CD4-positive, alpha-beta T cell (primary cell): Measurements from ENCODE around the gene VRK1. TPM values are rescaled to one million over a fixed set of nuclear protein-coding genes. Genes with fewer than 3 reads are reported as not detected.

Source experiments
- ATAC-seq: fragments of 200-7000 bp; cut with Tn5 transposase; one replicate; pipeline ENCODE4 v1.10.0; 2022; ENCODE audit warnings: mild to moderate bottlenecking; ENCODE audit not compliant: poor library complexity
- CTCF ChIA-PET: fragments of 350-600 bp; sonication (Branson Sonifier 250); formaldehyde crosslinking; loops from one replicate; lab custom pipeline; 2021; ENCODE audit warnings: antibody characterized with exemption, inconsistent platforms; lab: Charles Lee
- POLR2A ChIA-PET: fragments of 350-600 bp; sonication (Branson Sonifier 250); formaldehyde crosslinking; loops from one replicate; lab custom pipeline; 2021; ENCODE audit warnings: antibody characterized with exemption, inconsistent platforms; lab: Charles Lee
- DNase-seq, 14 experiments: peaks; one replicate each; pipeline ENCODE4 v3.0.0-alpha.2; 2013 to 2020; ENCODE audit warnings: mixed read lengths in 2 of 14
- H3K27ac ChIP-seq, 2 donors: one replicate each; pipeline versions ENCODE4 v1.5.1 to v1.7.0; 2013; ENCODE audit warnings: low read length in 2 of 2, low read depth in 1 of 2, mild to moderate bottlenecking in 1 of 2
- H3K27me3 ChIP-seq, 2 experiments: 1 replicate in 1 of 2; 2 replicates in 1 of 2; pipeline versions ENCODE4 v1.6.1 to v1.7.0; 2013; ENCODE audit warnings: low read length in 2 of 2, control low read depth in 1 of 2, mild to moderate bottlenecking in 1 of 2, moderate library complexity in 1 of 2; ENCODE audit not compliant: insufficient read depth in 2 of 2, control insufficient read depth in 1 of 2
- H3K36me3 ChIP-seq: one replicate; pipeline ENCODE4 v1.6.1; 2013; ENCODE audit warnings: low read length, control low read depth; ENCODE audit not compliant: insufficient read depth
- H3K4me1 ChIP-seq: one replicate; pipeline ENCODE4 v1.6.1; 2013; ENCODE audit warnings: low read length, control low read depth; ENCODE audit not compliant: insufficient read depth
- H3K4me3 ChIP-seq: one replicate; pipeline ENCODE4 v1.5.1; 2013; ENCODE audit warnings: mild to moderate bottlenecking, low read length, moderate library complexity
- H3K9me3 ChIP-seq, 2 experiments: 1 replicate in 1 of 2; 2 replicates in 1 of 2; pipeline versions ENCODE4 v1.6.1 to v1.7.0; 2013; ENCODE audit warnings: low read length in 2 of 2, mild to moderate bottlenecking in 2 of 2, control low read depth in 1 of 2, moderate library complexity in 1 of 2; ENCODE audit not compliant: control insufficient read depth in 1 of 2, insufficient read depth in 1 of 2
- H3K27ac Mint-ChIP-seq: one replicate; pipeline ENCODE4 v1.8.0; 2020; ENCODE audit warnings: mixed read lengths
- H3K27me3 Mint-ChIP-seq: one replicate; pipeline ENCODE4 v1.8.0; 2021; ENCODE audit warnings: mixed read lengths
- H3K36me3 Mint-ChIP-seq: one replicate; pipeline ENCODE4 v1.8.0; 2021; ENCODE audit warnings: low read depth, mixed read lengths
- H3K4me1 Mint-ChIP-seq: one replicate; pipeline ENCODE4 v1.8.0; 2021; ENCODE audit warnings: low read depth, mixed read lengths
- H3K4me3 Mint-ChIP-seq: one replicate; pipeline ENCODE4 v1.8.0; 2020; ENCODE audit warnings: mild to moderate bottlenecking, mixed read lengths
- H3K9me3 Mint-ChIP-seq: one replicate; pipeline ENCODE4 v1.8.0; 2020; ENCODE audit warnings: mixed read lengths
- intact Hi-C, 2 experiments: fragments of 100-400 bp; cut with DNase I in 1 of 2; cut with micrococcal nuclease in 1 of 2; formaldehyde crosslinking; loops; one replicate each; pipeline versions ENCODE4 v1.15.1 to v1.9.0; 2023 to 2025; cut with DNase I, micrococcal nuclease
- polyA plus RNA-seq, 2 donors: library from polyadenylated mRNA; unstranded; fragments of 120-200 nt; gene quantifications; one replicate each; pipeline ENCODE4 v1.2.1, GENCODE V29; 2013
- total RNA-seq, 174 experiments: library from RNA in 2 of 174; stranded (reverse) in 2 of 174; gene quantifications; one replicate each; pipeline ENCODE4 v1.2.3 and lab custom pipeline; 2021 to 2026
- TF ChIP-seq, protein P1 (sequence below): fragments of 200-600 bp; IDR thresholded peaks from one replicate; pipeline ENCODE4 v1.8.0; 2022; ENCODE audit warnings: antibody characterized with exemption, mild to moderate bottlenecking

Gene VRK1
- total RNA-seq (10 to 100 TPM; 36.7 to 41.0 TPM), total RNA-seq (lab: John Stamatoyannopoulos, UW) (38.7 to 180 (median 67.7) reads per million in 172 experiments)
- 21.3 TPM for polyA plus RNA-seq (2013, experiment 1 of 2)
- 22.0 TPM for polyA plus RNA-seq (2013, experiment 2 of 2)

GRCh38 chr14:96796851-96797581, at the start of gene VRK1:
Gene VRK1 (plus strand): TSS chr14:96797382. CDS start chr14:96833472, 36,090 bp downstream.
- Histone ChIP-seq H3K9me3 (no peaks in the 10 kb centered on the region), H3K27me3 (no peaks in the 10 kb centered on the region), H3K4me3 (peak within 1 kb of the TSS; percentile 65), H3K27ac (peak within 1 kb of the TSS in 1 of 2 donors; percentile 70), H3K4me1 (peaks cover 9% of the 10 kb centered on the region), H3K36me3 (no peaks in the 10 kb centered on the region)
- DNase-seq (peak; percentile 89 to 97 (median 95)), ATAC-seq (peak; percentile 97)
- CTCF ChIA-PET = interaction anchor here (1.5 kb wide), 1 partner anchor 55 kb away, joined by 3 read pairs; no protein-coding TSS in a partner anchor
- intact Hi-C loops = loop anchor here (1.0 to 10.0 kb wide), 4 partner anchors 34 to 1642 kb away; partner anchors contain the start of genes ATG2B (in 1 of the 2), DICER1 (in 1 of the 2) and GSKIP (in 1 of the 2)
- H3K4me3 Mint-ChIP-seq = peak within 1 kb of the TSS; percentile 89
- TF ChIP-seq, protein P1, sequence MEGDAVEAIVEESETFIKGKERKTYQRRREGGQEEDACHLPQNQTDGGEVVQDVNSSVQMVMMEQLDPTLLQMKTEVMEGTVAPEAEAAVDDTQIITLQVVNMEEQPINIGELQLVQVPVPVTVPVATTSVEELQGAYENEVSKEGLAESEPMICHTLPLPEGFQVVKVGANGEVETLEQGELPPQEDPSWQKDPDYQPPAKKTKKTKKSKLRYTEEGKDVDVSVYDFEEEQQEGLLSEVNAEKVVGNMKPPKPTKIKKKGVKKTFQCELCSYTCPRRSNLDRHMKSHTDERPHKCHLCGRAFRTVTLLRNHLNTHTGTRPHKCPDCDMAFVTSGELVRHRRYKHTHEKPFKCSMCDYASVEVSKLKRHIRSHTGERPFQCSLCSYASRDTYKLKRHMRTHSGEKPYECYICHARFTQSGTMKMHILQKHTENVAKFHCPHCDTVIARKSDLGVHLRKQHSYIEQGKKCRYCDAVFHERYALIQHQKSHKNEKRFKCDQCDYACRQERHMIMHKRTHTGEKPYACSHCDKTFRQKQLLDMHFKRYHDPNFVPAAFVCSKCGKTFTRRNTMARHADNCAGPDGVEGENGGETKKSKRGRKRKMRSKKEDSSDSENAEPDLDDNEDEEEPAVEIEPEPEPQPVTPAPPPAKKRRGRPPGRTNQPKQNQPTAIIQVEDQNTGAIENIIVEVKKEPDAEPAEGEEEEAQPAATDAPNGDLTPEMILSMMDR = no peak
- H3K27me3 Mint-ChIP-seq = no peaks in the 10 kb centered on the region
- H3K4me1 Mint-ChIP-seq = peaks cover 24% of the 10 kb centered on the region
- H3K36me3 Mint-ChIP-seq = peaks cover 4% of the 10 kb centered on the region
- peak within 1 kb of the TSS; percentile 92 for H3K27ac Mint-ChIP-seq
- no peaks in the 10 kb centered on the region for H3K9me3 Mint-ChIP-seq
- POLR2A ChIA-PET = interaction anchor here (0.6 to 2.1 kb wide), 6 partner anchors 14 to 1334 kb away, joined by 3 to 9 read pairs (median 4); no protein-coding TSS in a partner anchor

GRCh38 chr14:96747608-96748007, 49.6 kb upstream of the VRK1 start:
- CTCF ChIA-PET = no interaction called here
- no peaks in the 10 kb centered on the region for H3K4me1 ChIP-seq

GRCh38 chr14:96748362-96748761, 48.8 kb upstream of the VRK1 start:
- H3K27ac Mint-ChIP-seq = no peak overlapping the region
- no peaks in the 10 kb centered on the region for H3K36me3 ChIP-seq
- no peak overlapping the region for H3K27ac ChIP-seq
- no peaks in the 10 kb centered on the region for H3K4me1 ChIP-seq
- no peaks in the 10 kb centered on the region for H3K4me1 Mint-ChIP-seq
- peaks cover 0 to 11% of the 10 kb centered on the region in 2 experiments for H3K27me3 ChIP-seq
- no peak overlapping the region for H3K4me3 ChIP-seq
- no peak for DNase-seq
- H3K27me3 Mint-ChIP-seq = peaks cover 45% of the 10 kb centered on the region
- no peaks in the 10 kb centered on the region for H3K9me3 ChIP-seq
- ChIA-PET CTCF (no interaction called here), POLR2A (no interaction called here)
- no peak for ATAC-seq
- intact Hi-C loops = loop anchor here (10.0 kb wide), 2 partner anchors 154 to 454 kb away; no protein-coding TSS in a partner anchor
- TF ChIP-seq, protein P1 = no peak
- H3K4me3 Mint-ChIP-seq = no peak overlapping the region
- no peaks in the 10 kb centered on the region for H3K36me3 Mint-ChIP-seq
- no peaks in the 10 kb centered on the region for H3K9me3 Mint-ChIP-seq

More at GRCh38 chr14:96747608-96748007, 49.6 kb upstream of the VRK1 start:
- H3K27me3 ChIP-seq = peaks cover 6 to 14% of the 10 kb centered on the region in 2 experiments
- Mint-ChIP-seq H3K9me3 (no peaks in the 10 kb centered on the region), H3K27me3 (peaks cover 53% of the 10 kb centered on the region), H3K27ac (no peak overlapping the region), H3K36me3 (no peaks in the 10 kb centered on the region), H3K4me3 (no peak overlapping the region), H3K4me1 (no peaks in the 10 kb centered on the region)
- intact Hi-C loops = loop anchor here (10.0 kb wide), 2 partner anchors 153 to 453 kb away; no protein-coding TSS in a partner anchor
- TF ChIP-seq, protein P1 = no peak
- H3K9me3 ChIP-seq = no peaks in the 10 kb centered on the region
- no peaks in the 10 kb centered on the region for H3K36me3 ChIP-seq
- H3K27ac ChIP-seq = no peak overlapping the region
- ATAC-seq (no peak), DNase-seq (no peak)
- no peak overlapping the region for H3K4me3 ChIP-seq
- POLR2A ChIA-PET = no interaction called here
